Fibroblast of lung (primary cell): ENCODE data around the gene NIPAL4. TPM values are rescaled to one million over a fixed set of nuclear protein-coding genes. Genes with fewer than 3 reads are reported as not detected.
A peak's percentile ranks its signal among the peaks of the same experiment; 100 is the strongest.

Experiments
- DNase-seq, 2 donors: peaks; one replicate each; pipeline versions ENCODE4 v3.0.0 to v3.0.0-alpha.2; 2010; ENCODE audit warnings: low read depth in 2 of 2
- H2AFZ ChIP-seq: 2 replicates; pipeline ENCODE4 v1.5.1; 2012; ENCODE audit warnings: low read length, control low read depth, inconsistent platforms
- H3K27ac ChIP-seq: 2 replicates; pipeline ENCODE4 v1.5.1; 2011; ENCODE audit warnings: low read length, control low read depth; ENCODE audit not compliant: insufficient read depth
- H3K27me3 ChIP-seq: 2 replicates; pipeline ENCODE4 v1.5.1; 2011; ENCODE audit warnings: mild to moderate bottlenecking, low read length; ENCODE audit not compliant: control insufficient read depth, insufficient read depth
- H3K36me3 ChIP-seq: 2 replicates; pipeline ENCODE4 v1.5.1; 2011; ENCODE audit warnings: low read length; ENCODE audit not compliant: control insufficient read depth, insufficient read depth
- H3K4me1 ChIP-seq: 2 replicates; pipeline ENCODE4 v1.5.1; 2011; ENCODE audit warnings: low read length; ENCODE audit not compliant: control insufficient read depth, insufficient read depth; ENCODE audit errors: extremely low read depth
- H3K4me2 ChIP-seq: 2 replicates; pipeline ENCODE4 v1.5.1; 2011; ENCODE audit warnings: low read length, control low read depth; ENCODE audit not compliant: insufficient read depth; ENCODE audit errors: extremely low read depth
- H3K4me3 ChIP-seq, 4 experiments: fragments of 200-600 bp in 1 of 4; sonication (generic) in 1 of 4; replicated peaks in 1 of 4; 2 replicates each; pipeline ENCODE4 v1.5.1; 2011 to 2016; ENCODE audit warnings: low read length in 4 of 4, low read depth in 3 of 4, mild to moderate bottlenecking in 3 of 4, control low read depth in 2 of 4, inconsistent platforms in 1 of 4, mixed read lengths in 1 of 4; ENCODE audit not compliant: insufficient read depth in 1 of 4; ENCODE audit errors: control extremely low read depth in 1 of 4
- H3K79me2 ChIP-seq: 2 replicates; pipeline ENCODE4 v1.5.1; 2012; ENCODE audit warnings: mild to moderate bottlenecking, low read length, inconsistent platforms; ENCODE audit not compliant: control insufficient read depth, insufficient read depth
- H3K9ac ChIP-seq: 2 replicates; pipeline ENCODE4 v1.5.1; 2011; ENCODE audit warnings: mild to moderate bottlenecking, low read length, control low read depth; ENCODE audit not compliant: insufficient read depth
- H3K9me3 ChIP-seq: 2 replicates; pipeline ENCODE4 v1.5.1; 2012; ENCODE audit warnings: low read depth, low read length; ENCODE audit not compliant: control insufficient read depth, insufficient read depth
- H4K20me1 ChIP-seq: 2 replicates; pipeline ENCODE4 v1.5.1; 2011; ENCODE audit warnings: low read length; ENCODE audit not compliant: control insufficient read depth, insufficient read depth; ENCODE audit errors: extremely low read depth
- EZH2 ChIP-seq: IDR thresholded peaks from 2 replicates; pipeline ENCODE4 v1.5.1; 2012; ENCODE audit warnings: low read length, control low read depth, mild to moderate bottlenecking; ENCODE audit errors: missing control alignments
- polyA plus RNA-seq, 2 donors: library from polyadenylated mRNA; depleted of rRNA in 1 of 2; stranded (reverse) in 1 of 2; unstranded in 1 of 2; fragments of >200 nt; gene quantifications; 2 replicates each; pipeline ENCODE4 v1.2.1, GENCODE V29; 2011 to 2012; ENCODE audit warnings: missing spikeins in 1 of 2
- total RNA-seq: library from RNA; depleted of rRNA; stranded (reverse); fragments of >200 nt; gene quantifications from 2 replicates; pipeline ENCODE4 v1.2.1, GENCODE V29; 2014
- TF ChIP-seq, protein P1 (sequence below), 2 donors: IDR thresholded peaks in 1 of 2; conservative IDR thresholded peaks in 1 of 2; 1 replicate in 1 of 2; 2 replicates in 1 of 2; pipeline ENCODE4 v1.5.1; 2011 to 2012; ENCODE audit warnings: low read length in 2 of 2, control low read depth in 1 of 2, inconsistent platforms in 1 of 2, low read depth in 1 of 2, mild to moderate bottlenecking in 1 of 2

The NIPAL4 gene
- total and polyA plus RNA-seq, 2 donors (not counting 1 experiment from before 2014, with no cell fraction given): 0.07 to 0.17 TPM

DNA sequence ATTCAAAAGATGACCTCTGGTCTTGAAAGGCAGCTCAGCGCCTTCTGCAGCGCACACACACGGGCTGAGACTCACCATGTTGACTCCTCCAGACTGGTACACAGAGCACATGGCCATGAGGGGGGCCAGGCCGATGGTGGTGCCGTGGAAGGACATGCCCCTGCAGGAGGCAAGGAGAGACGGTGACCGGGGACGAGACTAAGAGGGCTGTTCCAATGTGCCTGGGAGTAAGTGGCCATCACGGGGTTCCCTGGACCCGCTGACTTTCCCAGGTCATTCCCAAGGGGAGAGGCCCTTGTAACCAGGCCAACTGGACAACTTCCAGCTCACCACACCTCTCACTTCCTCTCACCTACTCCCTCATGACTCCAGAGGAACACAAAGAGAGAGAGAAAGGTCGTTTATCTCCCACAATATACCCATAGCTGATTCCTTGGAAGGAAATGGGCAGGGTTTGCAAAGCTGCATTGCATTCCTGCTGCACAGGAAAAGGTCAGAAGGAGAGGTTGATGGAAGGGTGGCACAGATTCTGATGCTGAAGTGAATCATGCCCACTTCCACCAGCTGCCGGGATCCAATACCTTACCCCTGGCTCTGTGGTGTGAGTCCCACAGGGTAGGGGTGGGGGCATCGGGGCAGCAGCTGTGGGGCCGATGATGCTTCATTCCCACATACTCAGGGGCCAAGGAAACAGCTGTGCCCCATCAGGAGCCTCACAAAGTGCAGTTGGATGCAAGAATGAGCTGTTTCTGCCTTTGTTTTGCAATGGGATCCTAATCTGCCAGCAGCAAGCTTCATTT lies 47.2 kb downstream of the NIPAL4 start:
- H3K27me3 ChIP-seq: no peaks in the 10 kb centered on the region
- H3K9ac ChIP-seq: no peak overlapping the region
- no peaks in the 10 kb centered on the region for H3K9me3 ChIP-seq
- peaks cover 4% of the 10 kb centered on the region for H3K36me3 ChIP-seq
- H3K79me2 ChIP-seq: no peaks in the 10 kb centered on the region
- H4K20me1 ChIP-seq: no peaks in the 10 kb centered on the region
- H2AFZ ChIP-seq: no peak overlapping the region
- H3K4me1 ChIP-seq: peaks cover 6% of the 10 kb centered on the region
- TF ChIP-seq, protein P1, sequence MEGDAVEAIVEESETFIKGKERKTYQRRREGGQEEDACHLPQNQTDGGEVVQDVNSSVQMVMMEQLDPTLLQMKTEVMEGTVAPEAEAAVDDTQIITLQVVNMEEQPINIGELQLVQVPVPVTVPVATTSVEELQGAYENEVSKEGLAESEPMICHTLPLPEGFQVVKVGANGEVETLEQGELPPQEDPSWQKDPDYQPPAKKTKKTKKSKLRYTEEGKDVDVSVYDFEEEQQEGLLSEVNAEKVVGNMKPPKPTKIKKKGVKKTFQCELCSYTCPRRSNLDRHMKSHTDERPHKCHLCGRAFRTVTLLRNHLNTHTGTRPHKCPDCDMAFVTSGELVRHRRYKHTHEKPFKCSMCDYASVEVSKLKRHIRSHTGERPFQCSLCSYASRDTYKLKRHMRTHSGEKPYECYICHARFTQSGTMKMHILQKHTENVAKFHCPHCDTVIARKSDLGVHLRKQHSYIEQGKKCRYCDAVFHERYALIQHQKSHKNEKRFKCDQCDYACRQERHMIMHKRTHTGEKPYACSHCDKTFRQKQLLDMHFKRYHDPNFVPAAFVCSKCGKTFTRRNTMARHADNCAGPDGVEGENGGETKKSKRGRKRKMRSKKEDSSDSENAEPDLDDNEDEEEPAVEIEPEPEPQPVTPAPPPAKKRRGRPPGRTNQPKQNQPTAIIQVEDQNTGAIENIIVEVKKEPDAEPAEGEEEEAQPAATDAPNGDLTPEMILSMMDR (conservative IDR thresholded peaks at IDR 0.05 in 1 of 2, IDR thresholded peaks at IDR 0.05 in 1 of 2; ENCODE audit: low read depth in 1 of 2, low read length in 2 of 2): no peak
- no peak for TF ChIP-seq EZH2
- no peak overlapping the region for H3K4me3 ChIP-seq
- no peak overlapping the region for H3K4me2 ChIP-seq
- no peak overlapping the region for H3K27ac ChIP-seq
- DNase-seq: peak; percentile 45 to 88

DNA sequence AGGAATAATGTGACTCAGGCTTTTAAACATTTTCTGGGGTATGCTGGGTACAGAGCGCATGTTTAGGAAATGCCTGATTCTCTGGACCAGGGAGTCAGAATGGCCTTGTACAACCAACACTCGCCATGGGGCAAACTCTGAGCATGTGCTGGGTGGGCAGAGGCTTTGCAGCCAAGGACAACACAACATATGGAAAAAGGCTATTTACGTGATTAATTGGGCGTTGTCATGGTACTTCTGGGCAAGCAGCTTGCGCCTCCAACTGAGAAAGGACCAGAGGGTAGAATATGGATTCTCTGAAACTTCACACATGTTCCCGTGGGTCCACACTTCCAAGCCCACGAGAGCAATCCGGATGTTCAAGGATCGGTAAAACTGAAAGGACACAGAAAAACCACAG lies 49.1 kb downstream of the NIPAL4 start:
- Histone ChIP-seq H3K4me3 (no peak overlapping the region), H4K20me1 (no peaks in the 10 kb centered on the region), H3K9ac (no peak overlapping the region), H2AFZ (no peak overlapping the region), H3K9me3 (no peaks in the 10 kb centered on the region), H3K4me2 (no peak overlapping the region), H3K27ac (no peak overlapping the region), H3K4me1 (peaks cover 8% of the 10 kb centered on the region), H3K27me3 (no peaks in the 10 kb centered on the region), H3K36me3 (peaks cover 6% of the 10 kb centered on the region), H3K79me2 (no peaks in the 10 kb centered on the region)
- no peak for DNase-seq
- TF ChIP-seq, protein P1 (conservative IDR thresholded peaks at IDR 0.05 in 1 of 2, IDR thresholded peaks at IDR 0.05 in 1 of 2; ENCODE audit: low read depth in 1 of 2, low read length in 2 of 2): no peak
- TF ChIP-seq EZH2: no peak

- H3K36me3 ChIP-seq: peaks cover 6% of the 10 kb centered on the region
- TF ChIP-seq, protein P1 (conservative IDR thresholded peaks at IDR 0.05 in 1 of 2, IDR thresholded peaks at IDR 0.05 in 1 of 2; ENCODE audit: low read depth in 1 of 2, low read length in 2 of 2): no peak
- TF ChIP-seq EZH2: no peak
- no peaks in the 10 kb centered on the region for H3K27me3 ChIP-seq
- DNase-seq: no peak
- H4K20me1 ChIP-seq: no peaks in the 10 kb centered on the region
- no peak overlapping the region for H3K9ac ChIP-seq
- H3K4me3 ChIP-seq: no peak overlapping the region
- H2AFZ ChIP-seq: no peak overlapping the region
- no peaks in the 10 kb centered on the region for H3K9me3 ChIP-seq
- no peak overlapping the region for H3K4me2 ChIP-seq
- H3K27ac ChIP-seq: no peak overlapping the region
- peaks cover 8% of the 10 kb centered on the region for H3K4me1 ChIP-seq
- H3K79me2 ChIP-seq: no peaks in the 10 kb centered on the region
These were observed 49.6 kb downstream of the NIPAL4 start for GRCh38 chr5:157509587-157509986.
